HEK293 (cell line): ENCODE results near the gene SP9.
"Not testable (repeated sequence)": the region's sequence is repeated elsewhere in the genome, so short reads cannot be mapped to it uniquely, and the experiment has no call there.

Experiments
- CTCF ChIA-PET: fragments of 350-600 bp; formaldehyde crosslinking; extraction: SDS; loops from one replicate; lab custom pipeline; 2021; ENCODE audit warnings: antibody characterized with exemption; lab: Yijun Ruan, JAX
- POLR2A ChIA-PET: fragments of 300-600 bp; formaldehyde crosslinking; extraction: SDS; loops from one replicate; lab custom pipeline; 2020; ENCODE audit warnings: antibody characterized with exemption, inconsistent platforms; lab: Yijun Ruan, JAX
- H3K27ac ChIP-seq: fragments of 200-500 bp; sonication (Bioruptor generic); 2 replicates; pipeline ENCODE4 v1.5.1; 2014; ENCODE audit warnings: low read depth, low read length, control low read depth, inconsistent platforms; ENCODE audit errors: extremely low read depth
- H3K36me3 ChIP-seq, 2 experiments: fragments of 200-500 bp in 1 of 2; sonication (Bioruptor generic) in 1 of 2; 1 replicate in 1 of 2; 2 replicates in 1 of 2; pipeline ENCODE4 v1.5.1; 2014 to 2017; ENCODE audit warnings: inconsistent platforms in 2 of 2, low read length in 2 of 2; ENCODE audit not compliant: control insufficient read depth in 2 of 2, insufficient read depth in 1 of 2
- H3K4me1 ChIP-seq: fragments of 200-500 bp; sonication (Bioruptor generic); 2 replicates; pipeline ENCODE4 v1.5.1; 2014; ENCODE audit warnings: mild to moderate bottlenecking, low read length, inconsistent platforms; ENCODE audit not compliant: control insufficient read depth, insufficient read depth
- H3K4me3 ChIP-seq: 2 replicates; pipeline ENCODE4 v1.5.1; 2011; ENCODE audit warnings: low read depth, mild to moderate bottlenecking, control low read depth, low read length, moderate library complexity
- H3K9me3 ChIP-seq: fragments of 200-500 bp; sonication (Bioruptor generic); 2 replicates; pipeline ENCODE4 v1.5.1; 2014; ENCODE audit warnings: low read depth, low read length, inconsistent platforms; ENCODE audit not compliant: control insufficient read depth, insufficient read depth
- INSM2 ChIP-seq: fragments of 450-650 bp; formaldehyde crosslinking; IDR thresholded peaks from 2 replicates; pipeline ENCODE4 v1.5.1; 2016; ENCODE audit warnings: missing biosample characterization, missing genetic modification characterization
- KLF10 ChIP-seq: fragments of 450-650 bp; IDR thresholded peaks from 2 replicates; pipeline ENCODE4 v1.5.1; 2018; ENCODE audit warnings: missing biosample characterization, mild to moderate bottlenecking, missing genetic modification characterization
- SALL2 ChIP-seq: fragments of 450-650 bp; formaldehyde crosslinking; IDR thresholded peaks from 2 replicates; pipeline ENCODE4 v1.5.0; 2017; ENCODE audit warnings: missing biosample characterization, mild to moderate bottlenecking, missing genetic modification characterization, borderline replicate concordance
- YY2 ChIP-seq: fragments of 450-650 bp; formaldehyde crosslinking; IDR thresholded peaks from 2 replicates; pipeline ENCODE4 v1.5.1; 2016; ENCODE audit warnings: missing biosample characterization, missing genetic modification characterization
- ZBTB49 ChIP-seq: fragments of 450-650 bp; formaldehyde crosslinking; IDR thresholded peaks from 2 replicates; pipeline ENCODE4 v1.5.1; 2016; ENCODE audit warnings: missing biosample characterization, missing genetic modification characterization, low read depth
- ZNF146 ChIP-seq: fragments of 450-650 bp; formaldehyde crosslinking; IDR thresholded peaks from 2 replicates; pipeline ENCODE4 v1.5.1; 2016; ENCODE audit warnings: missing biosample characterization, missing genetic modification characterization
- ZNF24 ChIP-seq: fragments of 450-650 bp; formaldehyde crosslinking; IDR thresholded peaks from 2 replicates; pipeline ENCODE4 v1.5.1; 2016; ENCODE audit warnings: missing biosample characterization, missing genetic modification characterization
- ZNF280C ChIP-seq: fragments of 450-650 bp; formaldehyde crosslinking; IDR thresholded peaks from 2 replicates; pipeline ENCODE4 v1.5.1; 2016; ENCODE audit warnings: missing biosample characterization, missing genetic modification characterization
- ZNF585B ChIP-seq: fragments of 450-650 bp; formaldehyde crosslinking; IDR thresholded peaks from 2 replicates; pipeline ENCODE4 v1.5.1; 2016; ENCODE audit warnings: missing biosample characterization, missing genetic modification characterization
- ZNF830 ChIP-seq: fragments of 450-650 bp; IDR thresholded peaks from 2 replicates; pipeline ENCODE4 v1.5.0; 2018; ENCODE audit warnings: missing biosample characterization, missing genetic modification characterization, low read depth, mild to moderate bottlenecking, moderate library complexity

SP9 gene

GRCh38 chr2:174359663-174360062, 24.9 kb downstream of the SP9 start:
- TF ChIP-seq ZNF146 (tag by site-specific recombination), result peak; percentile 84
- H3K27ac ChIP-seq, CTCF ChIA-PET: not testable (repeated sequence)

GRCh38 chr2:174362949-174363348, 28.2 kb downstream of the SP9 start:
- ChIA-PET CTCF (interaction anchor here (1.1 kb wide), 1 partner anchor 13 kb away, joined by 4 read pairs; no protein-coding TSS in a partner anchor), POLR2A (no interaction called here)
- no peak for TF ChIP-seq INSM2 (tag by site-specific recombination)
- no peak for TF ChIP-seq YY2 (tag by site-specific recombination)
- no peak for TF ChIP-seq ZBTB49
- no peak for TF ChIP-seq ZNF280C (tag by site-specific recombination)
- no peak for TF ChIP-seq ZNF830 (tag by site-specific recombination)
- no peak for TF ChIP-seq SALL2 (tag by site-specific recombination)
- TF ChIP-seq KLF10 (tag by site-specific recombination), result no peak
- no peak overlapping the region for H3K4me3 ChIP-seq
- peaks cover 0 to 29% of the 10 kb centered on the region in 2 experiments; a peak in 2 of 3 replicates for H3K36me3 ChIP-seq
- no peaks in the 10 kb centered on the region for H3K4me1 ChIP-seq
- H3K9me3 ChIP-seq, result no peaks in the 10 kb centered on the region
- H3K27ac ChIP-seq, result no peak overlapping the region

More at GRCh38 chr2:174359663-174360062, 24.9 kb downstream of the SP9 start:
- H3K4me3 ChIP-seq, POLR2A ChIA-PET, H3K4me1 ChIP-seq, H3K9me3 ChIP-seq: not testable (repeated sequence)
- peaks cover 0 to 20% of the 10 kb centered on the region in 2 experiments; a peak in 2 of 3 replicates for H3K36me3 ChIP-seq

- H3K4me3 ChIP-seq, H3K4me1 ChIP-seq, H3K27ac ChIP-seq, H3K9me3 ChIP-seq, POLR2A ChIA-PET: not testable (repeated sequence)
- CTCF ChIA-PET, result interaction anchor here (1.1 kb wide), 1 partner anchor 14 kb away, joined by 4 read pairs; no protein-coding TSS in a partner anchor
- H3K36me3 ChIP-seq, result peaks cover 0 to 29% of the 10 kb centered on the region in 2 experiments; a peak in 2 of 3 replicates
These were observed 28.9 kb downstream of the SP9 start for GRCh38 chr2:174363492-174364225.

- no peaks in the 10 kb centered on the region for H3K4me1 ChIP-seq
- CTCF ChIA-PET, result no interaction called here
These were observed 29.9 kb downstream of the SP9 start for GRCh38 chr2:174364628-174365027.

More at GRCh38 chr2:174364628-174365027, 29.9 kb downstream of the SP9 start:
- Histone ChIP-seq H3K36me3 (peaks cover 0 to 36% of the 10 kb centered on the region in 2 experiments; a peak in 1 of 3 replicates), H3K4me3 (no peak overlapping the region), H3K27ac (no peak overlapping the region), H3K9me3 (no peaks in the 10 kb centered on the region)
- TF ChIP-seq ZNF585B (tag by site-specific recombination), result peak; percentile 91
- no peak for TF ChIP-seq ZNF24 (tag by site-specific recombination)
- POLR2A ChIA-PET, result no interaction called here
